Measurements from ENCODE around the gene LMOD3. TPM values are rescaled to one million over a fixed set of nuclear protein-coding genes. Genes with fewer than 3 reads are reported as not detected.

The LMOD3 gene
- total RNA-seq, 2 donors from 2014 or later, result 0.50 TPM; not detected in 1

DNA sequence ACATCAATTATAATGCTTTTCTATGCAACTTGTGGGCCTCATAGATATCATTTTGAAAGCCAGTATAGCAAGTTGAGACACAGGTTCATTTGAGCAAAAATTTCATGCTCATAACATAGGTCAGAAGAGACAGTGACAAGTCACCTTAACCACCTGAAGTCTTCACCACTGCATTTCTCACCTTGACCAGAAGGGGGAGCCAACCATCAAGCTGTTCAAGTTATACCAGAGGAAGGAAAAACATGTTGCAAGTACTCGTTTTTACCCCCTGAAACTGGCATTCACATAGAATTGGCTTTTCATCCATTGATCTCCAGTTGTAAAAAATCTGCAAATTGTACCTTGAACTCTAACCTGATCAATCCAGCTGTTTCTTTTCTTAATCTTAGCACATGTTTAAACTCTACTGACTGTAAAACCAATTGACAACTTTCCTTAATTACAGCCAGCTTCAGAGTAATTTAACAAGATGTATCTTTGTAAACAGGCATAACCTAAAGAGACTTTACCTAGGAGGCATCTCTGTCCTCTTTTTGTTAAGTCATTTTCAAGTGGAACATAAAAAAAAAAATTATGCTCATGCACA, 1.4 kb downstream of the LMOD3 start:
- Histone ChIP-seq H3K27me3 (replicated peaks; ENCODE audit: insufficient read depth) (no peaks in the 10 kb centered on the region), H3K27ac (no peak overlapping the region), H3K9me3 (no peaks in the 10 kb centered on the region), H3K4me3 (no peak overlapping the region), H3K4me1 (replicated peaks) (no peaks in the 10 kb centered on the region), H3K36me3 (no peaks in the 10 kb centered on the region)
- intact Hi-C loops (cut with DNase I), result loop anchor here (5.0 kb wide), 2 partner anchors 186 to 306 kb away; no protein-coding TSS in a partner anchor
- TF ChIP-seq, protein P1, sequence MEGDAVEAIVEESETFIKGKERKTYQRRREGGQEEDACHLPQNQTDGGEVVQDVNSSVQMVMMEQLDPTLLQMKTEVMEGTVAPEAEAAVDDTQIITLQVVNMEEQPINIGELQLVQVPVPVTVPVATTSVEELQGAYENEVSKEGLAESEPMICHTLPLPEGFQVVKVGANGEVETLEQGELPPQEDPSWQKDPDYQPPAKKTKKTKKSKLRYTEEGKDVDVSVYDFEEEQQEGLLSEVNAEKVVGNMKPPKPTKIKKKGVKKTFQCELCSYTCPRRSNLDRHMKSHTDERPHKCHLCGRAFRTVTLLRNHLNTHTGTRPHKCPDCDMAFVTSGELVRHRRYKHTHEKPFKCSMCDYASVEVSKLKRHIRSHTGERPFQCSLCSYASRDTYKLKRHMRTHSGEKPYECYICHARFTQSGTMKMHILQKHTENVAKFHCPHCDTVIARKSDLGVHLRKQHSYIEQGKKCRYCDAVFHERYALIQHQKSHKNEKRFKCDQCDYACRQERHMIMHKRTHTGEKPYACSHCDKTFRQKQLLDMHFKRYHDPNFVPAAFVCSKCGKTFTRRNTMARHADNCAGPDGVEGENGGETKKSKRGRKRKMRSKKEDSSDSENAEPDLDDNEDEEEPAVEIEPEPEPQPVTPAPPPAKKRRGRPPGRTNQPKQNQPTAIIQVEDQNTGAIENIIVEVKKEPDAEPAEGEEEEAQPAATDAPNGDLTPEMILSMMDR (IDR thresholded peaks at IDR 0.05), result peak; percentile 62 to 84 (median 81)
- peak; percentile 27 for TF ChIP-seq POLR2AphosphoS5 (IDR thresholded peaks at IDR 0.05)
- TF ChIP-seq POLR2A (IDR thresholded peaks at IDR 0.05), result no peak
- WGBS, result 0% methylated on average over 1 of the region's 1 CpG
- DNase-seq (ENCODE audit: low spot score), result peak; percentile 82

DNA sequence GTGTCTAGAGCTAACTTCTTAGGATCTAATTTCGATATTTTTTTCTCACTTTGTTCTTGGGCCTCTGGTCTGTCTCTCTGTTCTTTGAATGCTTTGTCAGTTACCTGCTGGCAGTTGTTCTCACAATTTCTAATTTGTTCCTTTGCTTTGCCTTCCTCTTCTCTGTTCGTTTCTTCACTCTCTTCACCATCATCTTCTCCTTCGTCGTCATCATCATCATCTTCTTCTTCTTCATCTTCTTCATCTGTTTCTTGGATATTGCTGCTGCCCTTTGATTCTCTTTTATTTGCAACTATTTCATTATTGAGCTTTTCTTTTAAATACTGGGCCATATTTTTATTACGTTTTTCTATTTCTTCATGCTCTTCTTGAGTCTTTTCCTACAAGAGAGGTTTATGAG, 2.7 kb downstream of the LMOD3 start:
- Histone ChIP-seq H3K27me3 (replicated peaks; ENCODE audit: insufficient read depth) (no peaks in the 10 kb centered on the region), H3K27ac (no peak overlapping the region), H3K36me3 (no peaks in the 10 kb centered on the region), H3K4me3 (no peak overlapping the region), H3K4me1 (replicated peaks) (no peaks in the 10 kb centered on the region), H3K9me3 (no peaks in the 10 kb centered on the region)
- WGBS, result 97% methylated on average over 5 of the region's 5 CpGs
- TF ChIP-seq POLR2A (IDR thresholded peaks at IDR 0.05) (no peak), POLR2AphosphoS5 (IDR thresholded peaks at IDR 0.05) (no peak)
- TF ChIP-seq, protein P1 (IDR thresholded peaks at IDR 0.05), result no peak
- no peak for DNase-seq (ENCODE audit: low spot score)
- intact Hi-C loops (cut with DNase I), result loop anchor here (5.0 kb wide), 2 partner anchors 188 to 308 kb away; no protein-coding TSS in a partner anchor

GRCh38 chr3:69119138-69119537, 3.3 kb downstream of the LMOD3 start:
- no peak overlapping the region for H3K27ac ChIP-seq
- no peak for DNase-seq (ENCODE audit: low spot score)
- H3K4me1 ChIP-seq (replicated peaks), result no peaks in the 10 kb centered on the region
- TF ChIP-seq, protein P1 (IDR thresholded peaks at IDR 0.05), result no peak
- TF ChIP-seq POLR2AphosphoS5 (IDR thresholded peaks at IDR 0.05) (no peak), POLR2A (IDR thresholded peaks at IDR 0.05) (no peak)
- H3K9me3 ChIP-seq, result no peaks in the 10 kb centered on the region
- H3K27me3 ChIP-seq (replicated peaks; ENCODE audit: insufficient read depth), result no peaks in the 10 kb centered on the region
- 95% methylated on average over 6 of the region's 6 CpGs for WGBS
- intact Hi-C loops (cut with DNase I), result no loop called here
- H3K36me3 ChIP-seq, result no peaks in the 10 kb centered on the region
- H3K4me3 ChIP-seq, result no peak overlapping the region

DNA sequence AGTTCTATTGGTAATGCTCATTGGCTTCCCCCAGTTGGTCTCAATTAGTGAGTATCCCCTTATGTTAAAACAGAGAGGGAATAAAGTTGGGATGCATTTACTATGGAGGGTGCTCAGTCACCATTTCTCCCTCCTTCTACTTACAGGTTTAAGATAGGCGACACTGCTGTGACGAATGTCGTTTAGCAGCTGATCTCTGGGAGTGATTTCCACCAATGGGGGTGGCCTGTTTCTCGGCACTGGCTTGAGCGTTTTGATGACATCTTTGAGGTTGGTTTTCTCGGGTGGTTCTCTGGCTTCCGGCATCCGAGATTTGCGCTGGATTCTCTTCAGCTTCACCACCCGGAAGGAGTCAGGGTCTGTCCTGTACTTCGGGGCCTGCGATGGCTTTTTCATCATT, 3.8 kb downstream of the LMOD3 start:
- no peaks in the 10 kb centered on the region for H3K27me3 ChIP-seq (replicated peaks; ENCODE audit: insufficient read depth)
- no peaks in the 10 kb centered on the region for H3K36me3 ChIP-seq
- H3K4me1 ChIP-seq (replicated peaks), result no peaks in the 10 kb centered on the region
- intact Hi-C loops (cut with DNase I), result no loop called here
- no peaks in the 10 kb centered on the region for H3K9me3 ChIP-seq
- TF ChIP-seq POLR2A (IDR thresholded peaks at IDR 0.05) (no peak), POLR2AphosphoS5 (IDR thresholded peaks at IDR 0.05) (no peak)
- TF ChIP-seq, protein P1 (IDR thresholded peaks at IDR 0.05), result no peak
- DNase-seq (ENCODE audit: low spot score), result no peak
- no peak overlapping the region for H3K27ac ChIP-seq
- H3K4me3 ChIP-seq, result no peak overlapping the region
- WGBS, result 98% methylated on average over 12 of the region's 12 CpGs

GRCh38 chr3:69116897-69117296, 5.5 kb downstream of the LMOD3 start:
- no peak overlapping the region for H3K4me3 ChIP-seq
- intact Hi-C loops (cut with DNase I), result no loop called here
- H3K36me3 ChIP-seq, result no peaks in the 10 kb centered on the region
- no peaks in the 10 kb centered on the region for H3K27me3 ChIP-seq (replicated peaks; ENCODE audit: insufficient read depth)
- no peak for DNase-seq (ENCODE audit: low spot score)
- H3K27ac ChIP-seq, result peak overlapping the region in 1 of 2 donors; percentile 21
- TF ChIP-seq POLR2A (IDR thresholded peaks at IDR 0.05) (no peak), POLR2AphosphoS5 (IDR thresholded peaks at IDR 0.05) (no peak)
- TF ChIP-seq, protein P1 (IDR thresholded peaks at IDR 0.05), result no peak
- no peaks in the 10 kb centered on the region for H3K9me3 ChIP-seq
- WGBS, result 44% methylated on average over 3 of the region's 3 CpGs
- H3K4me1 ChIP-seq (replicated peaks), result no peaks in the 10 kb centered on the region

All from prostate gland (tissue), 2 donors.